ENCODE measurements around the gene ARFRP1. TPM values are rescaled to one million over a fixed set of nuclear protein-coding genes. Genes with fewer than 3 reads are reported as not detected.

Gene ARFRP1
- total and polyA plus RNA-seq, 2 of the 13 experiments (the other 11 are each of a cell fraction or from before 2014, with no cell fraction given): 32.0 to 51.1 TPM

GRCh38 chr20:63653041-63653973 is 54.5 kb downstream of the ARFRP1 start, which contains the start of gene STMN3 (continued):
- TF ChIP-seq, protein P1, sequence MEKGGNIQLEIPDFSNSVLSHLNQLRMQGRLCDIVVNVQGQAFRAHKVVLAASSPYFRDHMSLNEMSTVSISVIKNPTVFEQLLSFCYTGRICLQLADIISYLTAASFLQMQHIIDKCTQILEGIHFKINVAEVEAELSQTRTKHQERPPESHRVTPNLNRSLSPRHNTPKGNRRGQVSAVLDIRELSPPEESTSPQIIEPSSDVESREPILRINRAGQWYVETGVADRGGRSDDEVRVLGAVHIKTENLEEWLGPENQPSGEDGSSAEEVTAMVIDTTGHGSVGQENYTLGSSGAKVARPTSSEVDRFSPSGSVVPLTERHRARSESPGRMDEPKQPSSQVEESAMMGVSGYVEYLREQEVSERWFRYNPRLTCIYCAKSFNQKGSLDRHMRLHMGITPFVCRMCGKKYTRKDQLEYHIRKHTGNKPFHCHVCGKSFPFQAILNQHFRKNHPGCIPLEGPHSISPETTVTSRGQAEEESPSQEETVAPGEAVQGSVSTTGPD (CRISPR knock-in tag; IDR thresholded peaks at IDR 0.05): no peak; the same call in 1 of the 2 replicates
- peak; percentile 97 for TF ChIP-seq BRCA1 (CRISPR knock-in tag; IDR thresholded peaks at IDR 0.05)
- peak; percentile 77; the same call in 1 of the 2 replicates for TF ChIP-seq ELF4 (CRISPR knock-in tag; IDR thresholded peaks at IDR 0.05; ENCODE audit: borderline replicate concordance)
- TF ChIP-seq, protein P2, sequence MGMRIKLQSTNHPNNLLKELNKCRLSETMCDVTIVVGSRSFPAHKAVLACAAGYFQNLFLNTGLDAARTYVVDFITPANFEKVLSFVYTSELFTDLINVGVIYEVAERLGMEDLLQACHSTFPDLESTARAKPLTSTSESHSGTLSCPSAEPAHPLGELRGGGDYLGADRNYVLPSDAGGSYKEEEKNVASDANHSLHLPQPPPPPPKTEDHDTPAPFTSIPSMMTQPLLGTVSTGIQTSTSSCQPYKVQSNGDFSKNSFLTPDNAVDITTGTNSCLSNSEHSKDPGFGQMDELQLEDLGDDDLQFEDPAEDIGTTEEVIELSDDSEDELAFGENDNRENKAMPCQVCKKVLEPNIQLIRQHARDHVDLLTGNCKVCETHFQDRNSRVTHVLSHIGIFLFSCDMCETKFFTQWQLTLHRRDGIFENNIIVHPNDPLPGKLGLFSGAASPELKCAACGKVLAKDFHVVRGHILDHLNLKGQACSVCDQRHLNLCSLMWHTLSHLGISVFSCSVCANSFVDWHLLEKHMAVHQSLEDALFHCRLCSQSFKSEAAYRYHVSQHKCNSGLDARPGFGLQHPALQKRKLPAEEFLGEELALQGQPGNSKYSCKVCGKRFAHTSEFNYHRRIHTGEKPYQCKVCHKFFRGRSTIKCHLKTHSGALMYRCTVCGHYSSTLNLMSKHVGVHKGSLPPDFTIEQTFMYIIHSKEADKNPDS (CRISPR knock-in tag; IDR thresholded peaks at IDR 0.05): peak; percentile 95
- TF ChIP-seq ZNF124 (CRISPR knock-in tag; IDR thresholded peaks at IDR 0.05): peak; percentile 99
- TF ChIP-seq THRA (CRISPR knock-in tag; IDR thresholded peaks at IDR 0.05; ENCODE audit: borderline replicate concordance): peak; percentile 96
- peak; percentile 98 for TF ChIP-seq ZNF720 (CRISPR knock-in tag; IDR thresholded peaks at IDR 0.05)
- peak; percentile 84 for TF ChIP-seq GATAD2A (CRISPR knock-in tag; IDR thresholded peaks at IDR 0.05)
- peak; percentile 95 for TF ChIP-seq ISX (CRISPR knock-in tag; conservative IDR thresholded peaks at IDR 0.05)
- TF ChIP-seq SOX13 (IDR thresholded peaks at IDR 0.05): no peak
- TF ChIP-seq SOX13 (CRISPR knock-in tag; conservative IDR thresholded peaks at IDR 0.05 in 1 of 2, IDR thresholded peaks at IDR 0.05 in 1 of 2): peak in 1 of 2 experiments; percentile 80; a peak in 2 of 4 replicates
- peak; percentile 94; the same call in 1 of the 2 replicates for TF ChIP-seq SNAPC5 (CRISPR knock-in tag; IDR thresholded peaks at IDR 0.05; ENCODE audit: borderline replicate concordance)
- 0 out of 2 replicates have a peak, but pooled peaks have one; percentile 62 for TF ChIP-seq ZNF121 (CRISPR knock-in tag; IDR thresholded peaks at IDR 0.05)
- TF ChIP-seq FOXM1 (CRISPR knock-in tag; IDR thresholded peaks at IDR 0.05): peak; percentile 92; the same call in 1 of the 2 replicates
- no peak for TF ChIP-seq ZNF569 (CRISPR knock-in tag; IDR thresholded peaks at IDR 0.05; ENCODE audit: borderline replicate concordance)
- peak; percentile 96; the same call in 1 of the 2 replicates for TF ChIP-seq ZNF704 (CRISPR knock-in tag; IDR thresholded peaks at IDR 0.05; ENCODE audit: borderline replicate concordance)
- TF ChIP-seq SP5 (CRISPR knock-in tag; IDR thresholded peaks at IDR 0.05; ENCODE audit: borderline replicate concordance, low read depth): peak; percentile 64
- TF ChIP-seq ZNF264 (CRISPR knock-in tag; IDR thresholded peaks at IDR 0.05): peak; percentile 95
- TF ChIP-seq ZNF362 (CRISPR knock-in tag; IDR thresholded peaks at IDR 0.05; ENCODE audit: borderline replicate concordance): peak; percentile 71
- peak; percentile 76; the same call in 1 of the 2 replicates for TF ChIP-seq ZNF850 (CRISPR knock-in tag; conservative IDR thresholded peaks at IDR 0.05)
- TF ChIP-seq SRF (IDR thresholded peaks at IDR 0.05; ENCODE audit: low read depth, low read length): no peak
